Esophagus squamous epithelium (tissue), 5 donors: Measurements from ENCODE around the gene NMU. TPM values are rescaled to one million over a fixed set of nuclear protein-coding genes. Genes with fewer than 3 reads are reported as not detected.

Experiments used
- DNase-seq: peaks from one replicate; lab custom pipeline; 2025; lab: John Stamatoyannopoulos, UW
- H3K27ac ChIP-seq, 4 donors: fragments of 200-600 bp; sonication (generic); one replicate each; pipeline ENCODE4 v1.5.1; 2016 to 2019; ENCODE audit warnings: mild to moderate bottlenecking in 1 of 4
- H3K27me3 ChIP-seq, 4 donors: fragments of 200-600 bp; sonication (generic); 1 replicate in 3 of 4; 2 replicates in 1 of 4; pipeline versions ENCODE4 v1.5.1 to v1.6.0; 2017 to 2021; ENCODE audit warnings: antibody characterized with exemption in 1 of 4
- H3K36me3 ChIP-seq, 3 donors: fragments of 200-600 bp; sonication (generic); one replicate each; pipeline ENCODE4 v1.5.1; 2016 to 2019
- H3K4me1 ChIP-seq, 3 donors: fragments of 200-600 bp; sonication (generic); one replicate each; pipeline ENCODE4 v1.5.1; 2017 to 2019
- H3K4me3 ChIP-seq, 4 donors: fragments of 200-600 bp; sonication (generic); 1 replicate in 3 of 4; 2 replicates in 1 of 4; pipeline ENCODE4 v1.5.1; 2016 to 2019; ENCODE audit warnings: mild to moderate bottlenecking in 2 of 4, moderate library complexity in 1 of 4
- H3K9me3 ChIP-seq, 3 donors: fragments of 200-600 bp; sonication (generic); one replicate each; pipeline ENCODE4 v1.5.1; 2016 to 2019
- CTCF ChIP-seq, 6 experiments: fragments of 450-650 bp in 4 of 6; fragments of 200-600 bp in 2 of 6; sonication (generic) in 2 of 6; IDR thresholded peaks; one replicate each; pipeline ENCODE4 v1.5.1; 2016 to 2019; ENCODE audit warnings: antibody characterized with exemption in 6 of 6, mild to moderate bottlenecking in 4 of 6, moderate library complexity in 4 of 6
- POLR2A ChIP-seq, 4 donors: fragments of 450-650 bp; IDR thresholded peaks; one replicate each; pipeline ENCODE4 v1.6.1; 2017; ENCODE audit warnings: antibody characterized with exemption in 4 of 4, mild to moderate bottlenecking in 4 of 4, moderate library complexity in 3 of 4
- WGBS, 2 donors: methylation state at CpG; one replicate each; pipeline ENCODE4 v1.1.5; 2018; 5-methylcytosine and 5-hydroxymethylcytosine counted together
- intact Hi-C: fragments of 100-400 bp; cut with DNase I; formaldehyde crosslinking; loops from one replicate; pipeline ENCODE4 v1.15.0; 2022
- total RNA-seq, 4 donors: library from RNA; depleted of rRNA; stranded (reverse); fragments of >200 nt; gene quantifications; one replicate each; pipeline ENCODE4 v1.1.0, GENCODE V29; 2016
- donor health status: DM: yes; HTN: yes; CAD: no.

NMU gene
- total RNA-seq, 4 donors from 2014 or later: 110 to 137 (median 116) TPM

GRCh38 chr4:55574252-55574651 is 61.8 kb downstream of the NMU start:
- Histone ChIP-seq H3K4me3 (no peak overlapping the region), H3K36me3 (no peaks in the 10 kb centered on the region), H3K9me3 (peaks cover 4 to 20% (median 19%) of the 10 kb centered on the region in 3 donors), H3K27ac (no peak overlapping the region), H3K4me1 (no peaks in the 10 kb centered on the region), H3K27me3 (no peaks in the 10 kb centered on the region)
- intact Hi-C loops: no loop called here
- 67 to 75% methylated on average over 1 of the region's 1 CpG for WGBS, 2 donors
- TF ChIP-seq CTCF (IDR thresholded peaks at IDR 0.05) (no peak), POLR2A (IDR thresholded peaks at IDR 0.05) (no peak)
- no peak for DNase-seq

- intact Hi-C loops: no loop called here
- Histone ChIP-seq H3K27me3 (no peaks in the 10 kb centered on the region), H3K27ac (no peak overlapping the region), H3K4me1 (no peaks in the 10 kb centered on the region), H3K36me3 (no peaks in the 10 kb centered on the region), H3K4me3 (no peak overlapping the region), H3K9me3 (peaks cover 4 to 19% (median 14%) of the 10 kb centered on the region in 3 donors)
- no peak for TF ChIP-seq POLR2A (IDR thresholded peaks at IDR 0.05)
- TF ChIP-seq CTCF (IDR thresholded peaks at IDR 0.05): no peak
- DNase-seq: no peak
- 80 to 90% methylated on average over 3 of the region's 3 CpGs for WGBS, 2 donors
Observed at GRCh38 chr4:55571806-55572205, 64.3 kb downstream of the NMU start.

GRCh38 chr4:55568905-55569504 is 67.1 kb downstream of the NMU start:
- Histone ChIP-seq H3K4me1 (no peaks in the 10 kb centered on the region), H3K36me3 (no peaks in the 10 kb centered on the region), H3K27me3 (no peaks in the 10 kb centered on the region), H3K27ac (no peak overlapping the region), H3K4me3 (no peak overlapping the region), H3K9me3 (no peaks in the 10 kb centered on the region)
- WGBS, 2 donors: 58 to 61% methylated on average over 1 of the region's 1 CpG
- DNase-seq: no peak
- intact Hi-C loops: no loop called here
- TF ChIP-seq CTCF (IDR thresholded peaks at IDR 0.05): no peak
- no peak for TF ChIP-seq POLR2A (IDR thresholded peaks at IDR 0.05)

- Histone ChIP-seq H3K27me3 (no peaks in the 10 kb centered on the region), H3K4me1 (no peaks in the 10 kb centered on the region), H3K4me3 (no peak overlapping the region), H3K36me3 (no peaks in the 10 kb centered on the region), H3K27ac (no peak overlapping the region), H3K9me3 (no peaks in the 10 kb centered on the region)
- DNase-seq: no peak
- WGBS, 2 donors: 87 to 88% methylated on average over 1 of the region's 1 CpG
- TF ChIP-seq POLR2A (IDR thresholded peaks at IDR 0.05) (no peak), CTCF (IDR thresholded peaks at IDR 0.05) (no peak)
- intact Hi-C loops: no loop called here
Observed at GRCh38 chr4:55561889-55562288, 74.2 kb downstream of the NMU start.

- Histone ChIP-seq H3K27ac (no peak overlapping the region), H3K27me3 (no peaks in the 10 kb centered on the region), H3K36me3 (no peaks in the 10 kb centered on the region), H3K4me1 (no peaks in the 10 kb centered on the region), H3K9me3 (no peaks in the 10 kb centered on the region), H3K4me3 (no peak overlapping the region)
- no peak for TF ChIP-seq CTCF (IDR thresholded peaks at IDR 0.05)
- TF ChIP-seq POLR2A (IDR thresholded peaks at IDR 0.05): no peak
- no peak for DNase-seq
- intact Hi-C loops: no loop called here
- WGBS, 2 donors: 66 to 73% methylated on average over 3 of the region's 3 CpGs
Observed at GRCh38 chr4:55560096-55560495, 76.0 kb downstream of the NMU start.
